HG02571 (cell line): ENCODE measurements around the gene PCSK9.

Experiments
- ATAC-seq: cut with Tn5 transposase; IDR thresholded peaks from one replicate; pipeline ENCODE4 v1.9.1; 2021; ENCODE audit warnings: mild to moderate bottlenecking, moderate library complexity; ENCODE audit not compliant: unreplicated experiment

PCSK9 gene

GRCh38 chr1:55057270-55057955, 18.1 kb downstream of the PCSK9 start:
- no peak for ATAC-seq

- ATAC-seq, result no peak
These were observed 18.6 kb downstream of the PCSK9 start for GRCh38 chr1:55057956-55058298.

GRCh38 chr1:55059302-55060132, 20.2 kb downstream of the PCSK9 start:
- ATAC-seq, result no peak

- ATAC-seq, result no peak
These were observed 21.0 kb downstream of the PCSK9 start for GRCh38 chr1:55060133-55060999.

GRCh38 chr1:55061000-55061705, 21.8 kb downstream of the PCSK9 start:
- no peak for ATAC-seq

GRCh38 chr1:55061706-55062321, 22.5 kb downstream of the PCSK9 start:
- no peak for ATAC-seq

GRCh38 chr1:55062801-55063576, 23.6 kb downstream of the PCSK9 start:
- no peak for ATAC-seq

GRCh38 chr1:55063577-55063942, 24.2 kb downstream of the PCSK9 start:
- no peak for ATAC-seq

GRCh38 chr1:55064071-55064581, 24.8 kb downstream of the PCSK9 start:
- ATAC-seq, result no peak

- no peak for ATAC-seq
These were observed 25.5 kb downstream of the PCSK9 start for GRCh38 chr1:55064861-55065263.

- ATAC-seq, result no peak
These were observed 26.3 kb downstream of the PCSK9 start for GRCh38 chr1:55065648-55066047.

- ATAC-seq, result no peak
These were observed 27.9 kb downstream of the PCSK9 start for GRCh38 chr1:55067022-55067778.

GRCh38 chr1:55067914-55068313, 28.6 kb downstream of the PCSK9 start:
- ATAC-seq, result no peak

- no peak for ATAC-seq
These were observed 29.3 kb downstream of the PCSK9 start for GRCh38 chr1:55068638-55069037.

- ATAC-seq, result no peak
These were observed 29.9 kb downstream of the PCSK9 start for GRCh38 chr1:55069280-55069679.

GRCh38 chr1:55070293-55071164, 31.2 kb downstream of the PCSK9 start:
- no peak for ATAC-seq

- no peak for ATAC-seq
These were observed 32.1 kb downstream of the PCSK9 start for GRCh38 chr1:55071477-55071876.
